Neural cell (in vitro differentiated cells): ENCODE measurements around the gene SLC2A2. TPM values are rescaled to one million over a fixed set of nuclear protein-coding genes. Genes with fewer than 3 reads are reported as not detected.

Experiments
- H2AFZ ChIP-seq: fragments of 200-600, 300-800 bp; sonication (generic), shearing (Covaris generic); 2 replicates; pipeline ENCODE4 v1.6.0; 2014; ENCODE audit warnings: low read depth, mild to moderate bottlenecking, antibody characterized with exemption, low read length, moderate library complexity
- H3F3A ChIP-seq: fragments of 200-600 bp; shearing (Covaris generic); 2 replicates; pipeline ENCODE4 v1.6.1; 2016; ENCODE audit warnings: mild to moderate bottlenecking, moderate library complexity, mixed read lengths, antibody characterized with exemption, low read length; ENCODE audit not compliant: insufficient read depth, poor library complexity, severe bottlenecking
- H3K27ac ChIP-seq: fragments of 200-600, 300-800 bp; sonication (generic), shearing (Covaris generic); 2 replicates; pipeline ENCODE4 v1.5.1; 2014; ENCODE audit warnings: mild to moderate bottlenecking, low read length, moderate library complexity
- H3K27me3 ChIP-seq: fragments of 300-800, 200-600 bp; sonication (generic), shearing (Covaris generic); 2 replicates; pipeline ENCODE4 v1.6.0; 2014; ENCODE audit warnings: mild to moderate bottlenecking, low read depth, low read length, moderate library complexity; ENCODE audit not compliant: insufficient read depth
- H3K36me3 ChIP-seq: fragments of 300-800, 200-600 bp; sonication (generic), shearing (Covaris generic); 2 replicates; pipeline ENCODE4 v1.5.1; 2014; ENCODE audit warnings: mild to moderate bottlenecking, antibody characterized with exemption, low read length, moderate library complexity; ENCODE audit not compliant: insufficient read depth
- H3K4me2 ChIP-seq: fragments of 300-800, 200-600 bp; sonication (generic), shearing (Covaris generic); 2 replicates; pipeline ENCODE4 v1.6.0; 2014; ENCODE audit warnings: mild to moderate bottlenecking, low read length
- H3K4me3 ChIP-seq: fragments of 300-800, 200-600 bp; sonication (generic), shearing (Covaris generic); 2 replicates; pipeline ENCODE4 v1.5.1; 2014; ENCODE audit warnings: mild to moderate bottlenecking, low read length, moderate library complexity
- H3K79me2 ChIP-seq: fragments of 200-600 bp; shearing (Covaris generic); replicated peaks from 2 replicates; pipeline ENCODE4 v1.6.0; 2014; ENCODE audit warnings: mild to moderate bottlenecking, low read length, moderate library complexity; ENCODE audit not compliant: insufficient read depth
- H3K9ac ChIP-seq: fragments of 300-800, 200-600 bp; sonication (generic), shearing (Covaris generic); 2 replicates; pipeline ENCODE4 v1.6.1; 2016; ENCODE audit warnings: mild to moderate bottlenecking, low read length, mixed read lengths
- H3K9me2 ChIP-seq: fragments of 200-600 bp; shearing (Covaris generic); 2 replicates; pipeline ENCODE4 v1.6.1; 2016; ENCODE audit warnings: mild to moderate bottlenecking, low read length, mixed read lengths; ENCODE audit not compliant: insufficient read depth
- H3K9me3 ChIP-seq: fragments of 200-600, 300-800 bp; sonication (generic), shearing (Covaris generic); 2 replicates; pipeline ENCODE4 v1.6.1; 2016; ENCODE audit warnings: mild to moderate bottlenecking, mixed run types, low read length, moderate library complexity, mixed read lengths
- H4K20me1 ChIP-seq: fragments of 200-600 bp; shearing (Covaris generic); 2 replicates; pipeline ENCODE4 v1.6.1; 2016; ENCODE audit warnings: mild to moderate bottlenecking, mixed run types; ENCODE audit not compliant: insufficient read depth
- EP300 ChIP-seq: fragments of 450-650 bp; conservative IDR thresholded peaks from 2 replicates; pipeline ENCODE4 v1.6.1; 2014; ENCODE audit warnings: antibody characterized with exemption, mild to moderate bottlenecking, moderate library complexity; ENCODE audit not compliant: poor library complexity, severe bottlenecking
- EZH2 ChIP-seq: fragments of 200-600, 300-800 bp; shearing (Covaris generic), sonication (generic); IDR thresholded peaks from 2 replicates; pipeline ENCODE4 v1.6.1; 2014; ENCODE audit warnings: antibody characterized with exemption, low read length, borderline replicate concordance, mild to moderate bottlenecking; ENCODE audit not compliant: insufficient read depth, poor library complexity, severe bottlenecking
- MXI1 ChIP-seq: fragments of 450-650 bp; conservative IDR thresholded peaks from 2 replicates; pipeline ENCODE4 v1.6.1; 2014; ENCODE audit warnings: antibody characterized with exemption, mild to moderate bottlenecking; ENCODE audit not compliant: poor library complexity, severe bottlenecking
- POLR2AphosphoS5 ChIP-seq: IDR thresholded peaks from 2 replicates; pipeline ENCODE4 v1.6.1; 2012
- RAD21 ChIP-seq: fragments of 450-650 bp; conservative IDR thresholded peaks from 2 replicates; pipeline ENCODE4 v1.6.1; 2014; ENCODE audit warnings: antibody characterized with exemption, mild to moderate bottlenecking, moderate library complexity
- REST ChIP-seq: IDR thresholded peaks from 2 replicates; pipeline ENCODE4 v1.6.1; 2012; ENCODE audit warnings: borderline replicate concordance
- SMC3 ChIP-seq: fragments of 450-650 bp; conservative IDR thresholded peaks from 2 replicates; pipeline ENCODE4 v1.6.1; 2014; ENCODE audit warnings: antibody characterized with exemption, mild to moderate bottlenecking, moderate library complexity; ENCODE audit not compliant: poor library complexity
- TAF1 ChIP-seq: IDR thresholded peaks from 2 replicates; pipeline ENCODE4 v1.6.1; 2012; ENCODE audit warnings: low read depth
- polyA plus RNA-seq: library from polyadenylated mRNA; depleted of rRNA; stranded (reverse); fragments of >200 nt; gene quantifications from 2 replicates; pipeline ENCODE4 v1.2.3, GENCODE V29; 2014
- TF ChIP-seq, protein P1 (sequence below): fragments of 450-650 bp; IDR thresholded peaks from 2 replicates; pipeline ENCODE4 v1.5.1; 2014; ENCODE audit warnings: antibody characterized with exemption, mild to moderate bottlenecking, moderate library complexity; ENCODE audit not compliant: poor library complexity, severe bottlenecking

The SLC2A2 gene
- polyA plus RNA-seq, 1 donor from 2014 or later = not detected

DNA sequence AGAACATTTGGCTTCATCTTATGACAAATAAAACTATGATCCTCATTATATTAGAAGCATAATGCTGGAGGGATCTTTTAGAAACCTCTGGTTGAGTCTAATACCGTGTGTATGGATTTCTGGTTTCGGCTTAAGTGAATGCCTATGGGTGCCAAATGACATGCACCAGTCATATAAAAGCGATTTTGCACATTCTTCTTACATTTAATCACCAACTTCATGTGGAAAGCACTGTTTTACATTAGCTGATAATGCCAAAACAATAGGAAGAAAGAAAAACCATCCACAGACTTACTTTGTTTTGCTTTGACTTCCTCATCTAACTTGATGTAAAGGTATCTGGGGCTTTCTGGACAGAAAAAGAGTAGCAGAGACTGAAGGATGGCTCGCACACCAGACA is 20.9 kb downstream of the SLC2A2 start:
- H3K4me2 ChIP-seq = no peak overlapping the region
- TF ChIP-seq SMC3 (no peak), MXI1 (no peak)
- TF ChIP-seq, protein P1, sequence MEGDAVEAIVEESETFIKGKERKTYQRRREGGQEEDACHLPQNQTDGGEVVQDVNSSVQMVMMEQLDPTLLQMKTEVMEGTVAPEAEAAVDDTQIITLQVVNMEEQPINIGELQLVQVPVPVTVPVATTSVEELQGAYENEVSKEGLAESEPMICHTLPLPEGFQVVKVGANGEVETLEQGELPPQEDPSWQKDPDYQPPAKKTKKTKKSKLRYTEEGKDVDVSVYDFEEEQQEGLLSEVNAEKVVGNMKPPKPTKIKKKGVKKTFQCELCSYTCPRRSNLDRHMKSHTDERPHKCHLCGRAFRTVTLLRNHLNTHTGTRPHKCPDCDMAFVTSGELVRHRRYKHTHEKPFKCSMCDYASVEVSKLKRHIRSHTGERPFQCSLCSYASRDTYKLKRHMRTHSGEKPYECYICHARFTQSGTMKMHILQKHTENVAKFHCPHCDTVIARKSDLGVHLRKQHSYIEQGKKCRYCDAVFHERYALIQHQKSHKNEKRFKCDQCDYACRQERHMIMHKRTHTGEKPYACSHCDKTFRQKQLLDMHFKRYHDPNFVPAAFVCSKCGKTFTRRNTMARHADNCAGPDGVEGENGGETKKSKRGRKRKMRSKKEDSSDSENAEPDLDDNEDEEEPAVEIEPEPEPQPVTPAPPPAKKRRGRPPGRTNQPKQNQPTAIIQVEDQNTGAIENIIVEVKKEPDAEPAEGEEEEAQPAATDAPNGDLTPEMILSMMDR = no peak
- H2AFZ ChIP-seq = no peak overlapping the region

DNA sequence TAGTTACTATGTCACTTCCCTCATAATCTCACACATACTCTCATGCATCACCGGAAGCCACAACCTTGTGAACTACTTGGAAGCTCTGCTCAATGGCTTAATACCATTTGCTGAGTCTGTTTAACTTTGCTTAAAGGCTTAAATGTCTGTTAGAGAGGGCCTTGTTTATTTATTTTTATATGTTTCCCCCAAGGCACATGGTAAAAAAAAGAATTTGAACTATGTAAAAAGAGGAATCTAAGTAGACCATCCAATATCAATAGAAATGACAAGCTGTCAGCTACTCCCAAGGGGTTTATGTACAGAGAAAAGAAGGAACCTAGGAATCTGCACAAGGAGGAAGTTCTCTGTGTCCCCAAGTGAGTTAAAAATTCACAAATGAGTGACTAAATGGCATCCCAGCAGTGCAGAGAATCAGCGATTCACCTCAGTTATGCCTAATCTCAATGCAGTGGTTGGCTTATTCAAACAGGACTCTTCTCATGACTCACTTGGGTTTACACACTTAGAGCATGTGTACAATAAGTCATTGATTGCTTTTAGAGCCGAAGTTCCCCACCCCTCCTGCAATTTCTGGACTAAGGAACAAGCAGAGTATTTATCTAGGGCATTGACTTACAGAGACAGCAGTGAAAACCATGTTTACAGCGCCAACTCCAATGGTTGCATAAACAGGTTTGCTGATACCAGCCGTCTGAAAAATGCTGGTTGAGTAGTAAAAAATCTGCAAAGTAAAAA is 24.4 kb downstream of the SLC2A2 start:
- H3K9me3 ChIP-seq = no peaks in the 10 kb centered on the region
- H3F3A ChIP-seq = no peaks in the 10 kb centered on the region
- no peaks in the 10 kb centered on the region for H4K20me1 ChIP-seq
- no peaks in the 10 kb centered on the region for H3K27me3 ChIP-seq
- no peak overlapping the region for H3K9ac ChIP-seq
- TF ChIP-seq POLR2AphosphoS5 (no peak), SMC3 (no peak), TAF1 (no peak), REST (no peak)
- no peak overlapping the region for H3K4me3 ChIP-seq
- no peak overlapping the region for H2AFZ ChIP-seq
- no peaks in the 10 kb centered on the region for H3K79me2 ChIP-seq
- no peaks in the 10 kb centered on the region for H3K9me2 ChIP-seq
- H3K36me3 ChIP-seq = no peaks in the 10 kb centered on the region
- H3K27ac ChIP-seq = no peak overlapping the region
- no peak overlapping the region for H3K4me2 ChIP-seq

More for the DNA sequence above, 20.9 kb downstream of the SLC2A2 start:
- H3K27me3 ChIP-seq = no peaks in the 10 kb centered on the region
- H3K9ac ChIP-seq = no peak overlapping the region
- no peaks in the 10 kb centered on the region for H3K36me3 ChIP-seq
- no peaks in the 10 kb centered on the region for H3F3A ChIP-seq
- H3K27ac ChIP-seq = no peak overlapping the region
- no peaks in the 10 kb centered on the region for H3K9me2 ChIP-seq
- no peaks in the 10 kb centered on the region for H4K20me1 ChIP-seq
- H3K79me2 ChIP-seq = no peaks in the 10 kb centered on the region
- no peaks in the 10 kb centered on the region for H3K9me3 ChIP-seq
- H3K4me3 ChIP-seq = no peak overlapping the region

GRCh38 chr3:171001250-171001893 is 25.1 kb downstream of the SLC2A2 start:
- Histone ChIP-seq H3K36me3 (no peaks in the 10 kb centered on the region), H3K9me3 (no peaks in the 10 kb centered on the region), H3K27ac (no peak overlapping the region), H3K9ac (no peak overlapping the region), H4K20me1 (no peaks in the 10 kb centered on the region), H3K4me2 (no peak overlapping the region), H3K27me3 (no peaks in the 10 kb centered on the region), H3K79me2 (no peaks in the 10 kb centered on the region), H3K4me3 (no peak overlapping the region), H3F3A (no peaks in the 10 kb centered on the region), H2AFZ (no peak overlapping the region), H3K9me2 (no peaks in the 10 kb centered on the region)
- no peak for TF ChIP-seq MXI1
- TF ChIP-seq REST = no peak
- TF ChIP-seq RAD21 = no peak
- TF ChIP-seq TAF1 = no peak
- TF ChIP-seq POLR2AphosphoS5 = no peak
- TF ChIP-seq EZH2 = no peak
- no peak for TF ChIP-seq SMC3
- no peak for TF ChIP-seq EP300
